Measurements from ENCODE around the gene TEAD2.

GRCh38 chr19:49301866-49302252 lies 60.4 kb downstream of the TEAD2 start:
- TF ChIP-seq CTCF (IDR thresholded peaks at IDR 0.05; ENCODE audit: low read depth, low read length, poor library complexity, severe bottlenecking) (no peak), EZH2phosphoT487 (IDR thresholded peaks at IDR 0.05; ENCODE audit: borderline replicate concordance, low read length) (no peak)

All from DOHH2 (cell line).